Measurements from ENCODE around the gene LRRC43.

DNA sequence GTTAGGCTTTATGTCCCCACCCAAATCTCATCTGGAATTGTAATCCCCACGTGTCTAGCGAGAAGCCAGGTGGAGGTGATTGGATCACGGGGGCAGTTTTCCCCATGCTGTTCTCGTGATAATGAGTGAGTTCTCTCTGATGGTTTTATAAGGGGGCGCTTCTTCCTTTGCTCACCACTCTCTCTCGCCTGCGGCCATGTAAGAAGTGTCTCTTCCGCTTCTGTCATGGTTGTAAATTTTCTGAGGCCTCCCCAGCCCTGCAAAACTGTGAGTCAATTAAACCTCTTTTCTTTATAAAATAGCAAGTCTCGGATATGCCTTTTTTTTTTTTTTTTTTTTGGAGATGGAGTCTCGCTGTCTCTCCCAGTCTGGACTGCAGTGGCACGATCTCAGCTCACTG lies 22.2 kb upstream of the LRRC43 start:
- TF ChIP-seq CTCF (conservative IDR thresholded peaks at IDR 0.05; ENCODE audit: low read length) (no peak), EZH2phosphoT487 (IDR thresholded peaks at IDR 0.05; ENCODE audit: borderline replicate concordance, low read depth, low read length) (no peak)

All from OCI-LY7 (cell line).